ENCODE measurements around the gene STRN.

DNA sequence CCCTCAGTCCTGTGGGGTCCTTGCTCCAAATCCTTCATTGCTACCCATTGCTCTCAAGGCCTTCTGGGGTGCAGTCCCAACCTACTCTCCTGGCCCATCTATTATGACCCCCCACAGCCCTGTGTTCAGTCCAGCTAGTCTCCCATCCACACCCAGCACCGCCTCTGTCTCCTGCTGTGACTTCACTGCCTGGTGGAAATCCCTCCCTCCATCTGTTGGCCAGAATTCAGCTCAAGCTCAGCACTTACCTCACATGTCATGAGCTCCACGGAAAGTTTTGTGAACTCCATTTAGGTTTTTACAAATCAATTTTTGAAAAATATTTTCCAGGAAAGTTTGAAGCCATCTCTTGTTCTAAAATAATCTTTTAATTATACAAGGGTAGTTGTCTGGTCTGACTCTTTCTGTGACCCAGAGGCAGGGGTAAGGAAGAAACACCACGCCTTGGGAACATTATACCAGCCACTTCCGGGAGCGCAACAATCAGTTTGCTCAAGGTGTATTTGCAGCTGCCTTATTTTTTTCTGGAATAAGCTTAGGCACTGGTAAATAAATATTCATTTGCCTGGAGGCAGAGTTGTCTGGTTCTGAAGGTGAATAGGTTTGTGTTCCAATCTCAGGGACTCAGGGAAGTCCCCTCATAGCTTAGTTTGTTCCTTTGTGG lies 159.0 kb downstream of the STRN start:
- TF ChIP-seq, protein P1, sequence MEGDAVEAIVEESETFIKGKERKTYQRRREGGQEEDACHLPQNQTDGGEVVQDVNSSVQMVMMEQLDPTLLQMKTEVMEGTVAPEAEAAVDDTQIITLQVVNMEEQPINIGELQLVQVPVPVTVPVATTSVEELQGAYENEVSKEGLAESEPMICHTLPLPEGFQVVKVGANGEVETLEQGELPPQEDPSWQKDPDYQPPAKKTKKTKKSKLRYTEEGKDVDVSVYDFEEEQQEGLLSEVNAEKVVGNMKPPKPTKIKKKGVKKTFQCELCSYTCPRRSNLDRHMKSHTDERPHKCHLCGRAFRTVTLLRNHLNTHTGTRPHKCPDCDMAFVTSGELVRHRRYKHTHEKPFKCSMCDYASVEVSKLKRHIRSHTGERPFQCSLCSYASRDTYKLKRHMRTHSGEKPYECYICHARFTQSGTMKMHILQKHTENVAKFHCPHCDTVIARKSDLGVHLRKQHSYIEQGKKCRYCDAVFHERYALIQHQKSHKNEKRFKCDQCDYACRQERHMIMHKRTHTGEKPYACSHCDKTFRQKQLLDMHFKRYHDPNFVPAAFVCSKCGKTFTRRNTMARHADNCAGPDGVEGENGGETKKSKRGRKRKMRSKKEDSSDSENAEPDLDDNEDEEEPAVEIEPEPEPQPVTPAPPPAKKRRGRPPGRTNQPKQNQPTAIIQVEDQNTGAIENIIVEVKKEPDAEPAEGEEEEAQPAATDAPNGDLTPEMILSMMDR (IDR thresholded peaks at IDR 0.05; ENCODE audit: low read length), result no peak
- TF ChIP-seq EZH2 (IDR thresholded peaks at IDR 0.05; ENCODE audit: borderline replicate concordance, low read length), result no peak
